HG02610 (cell line): Measurements from ENCODE around the gene AGPS.
"Not testable (repeated sequence)": the region's sequence is repeated elsewhere in the genome, so short reads cannot be mapped to it uniquely, and the experiment has no call there.

Experiments
- ATAC-seq: cut with Tn5 transposase; IDR thresholded peaks from one replicate; pipeline ENCODE4 v1.9.1; 2021; ENCODE audit warnings: mild to moderate bottlenecking, moderate library complexity; ENCODE audit not compliant: unreplicated experiment

Gene AGPS

DNA sequence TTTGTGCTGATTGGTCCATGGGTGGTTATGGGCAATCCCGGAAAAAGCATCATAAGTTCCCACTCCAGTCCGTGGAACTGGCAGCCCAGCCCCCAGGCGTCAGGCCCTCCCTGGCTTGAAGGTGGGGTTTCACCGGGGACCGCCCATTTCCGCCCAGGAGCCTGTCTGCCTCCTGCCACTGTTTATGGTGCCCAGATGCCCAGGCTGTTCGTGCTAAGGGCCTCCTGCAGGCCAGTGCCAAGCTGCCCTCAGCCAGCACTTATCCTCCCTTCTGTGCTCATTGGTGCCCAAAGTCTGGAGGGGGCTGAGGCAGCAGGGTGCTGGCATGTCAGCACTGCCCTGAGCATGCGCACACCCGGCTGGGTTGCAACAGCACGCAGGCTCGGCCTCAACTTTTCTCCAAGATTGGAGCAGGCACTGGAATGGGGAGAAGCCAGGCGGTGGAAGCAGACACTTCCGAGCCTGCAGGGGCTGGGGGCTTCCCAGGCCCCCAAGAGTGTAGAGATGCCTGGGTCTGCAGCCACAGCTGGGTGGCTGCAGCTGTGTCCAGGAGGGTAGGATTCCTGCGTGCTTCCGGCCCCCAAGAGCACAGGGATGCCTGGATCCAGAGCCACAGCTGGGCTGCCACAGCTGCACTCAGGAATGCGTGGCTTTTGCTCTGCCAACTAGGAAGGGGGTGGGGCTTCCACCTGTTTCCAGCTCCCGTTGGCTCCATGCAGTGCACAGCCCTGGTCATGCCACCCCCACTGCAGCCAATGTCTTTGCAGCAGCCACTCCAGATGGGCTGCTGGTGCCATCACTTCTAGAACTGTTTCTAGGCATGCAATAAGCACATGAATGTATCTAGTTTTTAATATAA, 74.0 kb downstream of the AGPS start:
- ATAC-seq, result no peak

DNA sequence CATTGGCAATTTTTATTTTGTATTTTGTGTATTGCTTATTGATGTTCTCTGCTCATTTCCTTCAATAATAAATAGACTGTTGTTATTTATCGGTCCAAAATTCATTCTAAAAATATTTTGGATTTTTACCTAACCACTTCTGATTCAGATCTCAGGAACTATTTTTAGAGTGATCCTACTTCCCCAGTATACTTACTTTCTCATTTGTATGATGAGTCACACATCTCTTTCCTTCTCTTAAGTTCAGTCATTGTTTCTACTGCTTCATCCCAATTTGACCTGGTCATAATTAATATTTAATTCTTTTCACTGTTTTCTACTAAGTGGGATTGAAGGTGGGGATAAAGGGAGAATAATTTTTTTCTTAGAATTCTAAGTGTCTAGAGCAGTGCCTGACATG, 75.1 kb downstream of the AGPS start:
- ATAC-seq, result no peak

DNA sequence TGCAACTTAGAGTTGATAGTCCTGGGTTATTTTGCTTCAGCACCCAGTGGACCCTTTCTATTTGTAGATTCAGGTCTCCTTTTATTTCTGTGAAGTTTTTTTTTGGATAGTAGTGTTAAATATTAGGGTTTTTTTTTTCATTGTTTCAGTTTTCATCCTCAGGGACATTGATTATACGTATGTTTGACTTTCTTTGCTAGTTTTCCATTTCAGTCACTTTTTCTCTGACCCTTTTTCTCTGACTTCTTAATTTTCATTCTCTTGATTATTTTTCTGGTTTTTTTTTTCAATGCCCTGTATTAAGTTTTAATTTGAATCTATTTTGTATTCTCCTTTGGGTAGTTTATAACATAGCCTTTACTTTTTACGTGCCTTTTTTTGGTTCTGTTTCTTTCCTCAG, 79.4 kb downstream of the AGPS start:
- ATAC-seq, result no peak

DNA sequence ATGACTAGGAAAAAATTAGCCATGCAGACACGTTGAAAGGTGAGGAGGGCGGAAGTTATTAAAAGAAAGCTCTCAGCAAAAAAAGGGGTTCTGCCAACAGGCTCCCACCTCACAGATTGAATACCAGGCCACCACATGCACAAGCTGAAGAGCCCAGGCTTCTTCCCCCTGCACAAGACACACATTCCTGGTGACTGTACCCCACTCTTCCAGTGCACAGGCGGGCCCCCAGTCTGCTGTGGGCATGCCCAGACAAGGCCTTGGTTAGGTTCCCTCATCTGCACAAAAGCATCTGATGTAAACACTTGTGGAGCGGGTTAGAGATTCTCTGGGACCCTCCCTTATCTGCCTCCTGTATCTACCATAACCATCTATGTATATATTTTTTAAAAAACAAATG, 81.7 kb downstream of the AGPS start:
- ATAC-seq, result no peak

DNA sequence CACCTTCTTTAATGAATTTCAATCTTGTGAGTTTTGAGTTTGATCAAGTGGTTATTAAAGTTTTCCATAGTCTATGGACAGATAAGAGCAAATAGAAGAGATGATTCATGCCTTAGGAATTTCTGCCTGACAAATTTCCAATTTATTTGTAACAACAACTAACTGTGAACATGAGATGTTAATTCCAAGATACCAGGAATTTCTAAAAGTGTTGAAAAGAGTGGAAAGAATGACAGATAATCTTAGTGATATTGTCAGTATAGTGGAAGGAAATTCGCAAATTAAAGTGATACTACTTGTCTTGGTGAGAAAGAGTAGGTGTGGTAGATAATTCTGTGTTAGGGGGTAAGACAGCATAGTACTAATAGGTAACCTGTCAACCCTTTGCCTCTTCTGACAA, 82.4 kb downstream of the AGPS start:
- ATAC-seq, result no peak

DNA sequence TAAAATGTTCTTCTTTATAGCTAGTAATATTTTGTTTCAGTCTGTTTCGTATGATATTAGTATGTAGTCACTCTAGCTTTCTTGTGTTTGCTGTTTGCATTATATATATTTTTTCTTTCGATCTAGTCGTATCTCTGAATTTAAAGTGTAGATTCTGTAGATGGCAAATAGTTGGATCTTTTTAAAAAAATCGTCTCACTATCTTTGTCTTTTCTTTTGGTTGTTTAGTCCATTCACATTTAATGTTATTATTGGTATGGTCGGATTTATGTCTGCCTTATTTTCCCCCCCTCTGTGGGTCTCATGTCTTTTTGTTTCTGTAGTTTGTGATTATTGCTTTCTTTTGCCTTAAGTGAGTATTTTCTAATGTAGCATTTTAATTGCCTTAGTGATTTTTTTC, 84.3 kb downstream of the AGPS start:
- ATAC-seq, result no peak

DNA sequence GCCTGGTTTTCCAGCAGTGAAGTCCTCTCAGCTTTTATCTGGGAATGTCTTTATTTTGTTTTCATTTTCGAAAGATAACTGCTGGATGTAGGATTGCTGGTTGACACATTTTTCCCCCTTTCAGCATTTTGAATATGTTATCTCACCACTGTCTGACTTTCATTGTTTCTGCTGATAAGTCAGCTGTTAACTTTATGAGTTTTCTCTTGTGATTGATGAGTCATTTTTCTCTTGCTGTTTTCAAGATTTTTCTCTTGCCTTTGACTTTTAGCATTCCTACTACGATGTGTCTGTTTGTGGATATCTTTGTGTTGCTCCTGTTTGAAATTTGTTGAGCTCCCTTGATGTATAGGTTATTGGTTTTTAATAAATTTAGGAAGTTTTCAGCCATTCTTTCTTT, 85.5 kb downstream of the AGPS start:
- ATAC-seq, result no peak

DNA sequence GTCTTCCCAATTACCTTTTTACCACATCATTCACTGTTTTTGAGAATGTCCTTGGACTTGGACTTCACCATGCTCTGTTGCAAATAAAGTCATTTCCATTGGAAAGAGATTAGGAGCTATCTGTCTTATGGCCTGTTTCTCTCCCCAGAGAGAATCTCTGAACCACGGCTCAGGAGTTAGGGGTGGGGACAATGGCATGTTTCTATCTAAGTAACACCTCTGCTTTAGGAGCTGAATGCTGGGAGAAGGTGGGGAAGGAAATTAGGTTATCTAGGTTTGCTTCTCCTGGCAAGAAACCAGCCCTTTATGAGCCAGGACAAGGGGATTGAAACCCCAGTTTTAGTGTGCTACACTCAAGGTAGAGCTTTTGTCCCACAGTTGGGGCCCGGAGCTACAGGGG, 86.3 kb downstream of the AGPS start:
- no peak for ATAC-seq

DNA sequence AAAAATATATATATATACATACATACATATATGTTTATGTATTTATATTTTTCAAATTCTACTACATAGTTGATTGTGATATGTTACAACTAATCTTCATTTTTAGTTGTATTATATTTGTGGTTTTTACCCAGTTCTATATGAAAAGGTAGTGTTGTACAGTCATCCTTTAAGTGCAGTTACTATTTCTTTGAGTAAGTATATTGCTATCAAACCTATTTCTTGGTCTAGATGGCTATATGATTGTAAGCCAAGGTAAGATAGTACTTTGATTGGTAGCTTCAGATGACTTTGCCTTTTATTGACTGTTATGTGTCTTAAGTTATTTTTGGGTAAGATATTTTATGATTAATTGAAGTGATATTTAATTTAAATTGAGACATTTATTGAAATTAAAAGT, 89.6 kb downstream of the AGPS start:
- ATAC-seq, result no peak

DNA sequence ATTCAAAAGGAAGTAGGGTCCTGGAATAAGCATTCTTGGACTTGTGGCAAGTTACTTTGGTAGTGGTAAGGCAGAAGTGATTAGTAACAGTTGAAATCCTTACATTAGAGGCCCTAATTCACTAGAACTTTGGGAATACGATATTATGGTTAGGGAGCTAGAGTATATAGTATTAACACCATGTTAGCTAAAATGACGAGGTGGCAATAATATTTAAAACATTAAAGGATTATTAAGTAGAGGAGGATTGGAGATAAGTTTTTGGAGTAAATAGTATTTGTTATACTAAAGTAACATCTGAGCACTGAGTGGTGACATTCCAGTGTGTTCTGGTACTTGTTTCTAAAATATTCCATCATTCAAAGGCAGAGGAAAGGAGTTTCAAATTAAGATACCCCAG, 91.0 kb downstream of the AGPS start:
- ATAC-seq, result no peak

DNA sequence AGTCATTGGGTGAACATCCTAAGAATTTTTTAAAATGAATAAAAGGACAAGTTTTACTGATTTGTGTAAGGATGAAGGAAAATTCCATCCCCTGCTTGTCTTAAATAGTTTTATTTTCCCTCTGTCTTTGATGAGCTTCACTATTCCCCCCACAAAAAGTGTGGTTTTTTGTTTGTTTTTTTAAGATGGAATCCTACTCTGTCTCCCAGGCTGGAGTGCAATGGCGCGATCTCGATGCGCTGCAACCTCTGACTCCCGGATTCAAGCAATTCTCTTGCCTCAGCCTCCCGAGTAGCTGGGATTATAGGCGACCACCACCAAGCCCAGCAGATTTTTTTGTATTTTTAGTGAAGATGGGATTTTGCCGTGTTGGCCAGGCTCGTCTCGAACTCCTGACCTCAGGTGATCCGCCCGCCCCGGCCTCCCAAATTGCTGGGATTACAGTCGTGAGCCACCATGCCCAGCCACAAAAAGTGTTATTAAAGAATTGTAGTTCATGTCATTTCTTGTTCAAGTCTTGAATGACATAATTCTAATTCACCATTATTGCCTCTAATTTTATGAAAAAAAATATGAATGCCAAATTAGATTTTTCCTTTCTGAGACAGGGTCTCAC, 91.7 kb downstream of the AGPS start:
- ATAC-seq, result no peak

DNA sequence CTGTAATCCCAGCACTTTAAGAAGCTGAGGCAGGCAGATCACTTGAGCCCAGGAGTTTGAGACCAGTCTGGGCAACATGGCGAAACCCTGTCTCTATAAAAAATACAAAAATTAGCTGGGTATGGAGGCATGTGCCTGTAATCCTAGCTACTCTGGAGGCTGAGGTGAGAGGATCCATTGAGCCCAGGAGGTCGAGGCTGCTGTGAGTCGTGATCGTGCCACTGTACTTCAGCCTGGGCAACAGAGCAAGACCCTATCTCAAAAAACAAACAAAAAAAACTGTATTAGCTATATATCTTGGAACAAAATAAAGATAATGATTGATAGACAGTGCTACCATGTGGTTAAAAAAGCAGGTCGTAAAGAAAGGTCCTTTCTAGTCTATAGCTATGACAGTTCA, 93.1 kb downstream of the AGPS start:
- not testable (repeated sequence) for ATAC-seq

DNA sequence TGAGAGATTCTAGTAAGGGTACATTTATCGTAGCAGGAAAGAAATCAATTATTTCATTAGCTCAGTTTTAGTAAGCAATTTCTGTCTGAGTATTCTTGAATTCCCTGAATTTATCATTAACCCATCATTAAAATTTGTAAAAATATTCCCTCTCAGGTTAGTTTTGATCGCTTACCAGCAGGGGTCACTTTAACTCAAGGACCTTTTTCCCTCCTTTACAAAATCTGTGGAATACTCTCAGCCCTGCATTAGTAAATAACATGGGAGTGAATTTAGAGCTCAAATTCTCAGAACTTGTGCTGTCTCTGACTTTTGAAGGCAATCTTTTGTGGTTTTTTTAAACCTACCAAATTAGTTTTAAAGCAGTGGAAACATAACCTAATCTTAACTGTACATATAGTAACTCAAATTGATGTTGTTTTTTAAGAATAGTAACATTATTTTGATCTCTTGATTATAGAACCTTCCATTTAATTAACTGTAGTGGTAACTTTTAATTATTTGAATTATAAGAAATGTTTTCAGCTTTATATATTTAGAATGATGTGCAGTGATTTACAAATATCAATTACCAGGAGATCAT, 97.2 kb downstream of the AGPS start:
- no peak for ATAC-seq

DNA sequence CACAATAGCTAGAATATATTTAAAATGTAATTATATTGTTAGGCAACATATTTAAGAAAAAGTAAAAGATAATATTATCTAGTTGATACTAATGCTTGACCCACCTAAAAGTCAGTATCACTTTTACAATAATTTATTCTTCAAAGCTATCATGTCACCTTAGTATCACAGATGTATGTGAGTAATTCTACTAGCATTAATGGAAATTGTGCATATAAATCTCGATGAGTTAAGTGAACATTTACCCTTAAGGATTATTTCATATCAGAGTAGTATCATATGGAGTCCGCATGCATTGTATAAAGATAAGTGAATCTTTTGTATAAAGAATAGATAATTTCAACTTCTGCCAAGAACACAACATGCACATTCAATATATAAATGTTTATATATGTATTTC, 103.4 kb downstream of the AGPS start:
- ATAC-seq, result no peak

DNA sequence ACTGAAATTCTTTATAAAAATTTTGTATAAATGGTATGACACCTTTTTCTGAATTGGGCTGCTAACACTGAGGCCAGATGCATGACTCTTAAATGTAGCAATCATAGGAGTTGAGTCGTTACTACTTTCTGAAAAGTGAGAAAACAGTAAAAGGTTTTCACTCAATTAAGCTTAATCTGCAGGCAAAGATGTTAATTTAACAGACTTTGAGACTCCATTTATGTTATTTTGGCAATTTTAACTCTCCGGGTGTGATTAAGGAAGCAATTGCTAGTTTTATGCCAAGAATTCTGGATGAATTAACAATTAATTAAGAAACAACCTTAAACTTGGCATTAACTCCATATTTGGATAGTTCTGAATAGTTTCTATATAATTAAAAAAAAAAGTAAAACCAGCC, 104.3 kb downstream of the AGPS start:
- no peak for ATAC-seq

DNA sequence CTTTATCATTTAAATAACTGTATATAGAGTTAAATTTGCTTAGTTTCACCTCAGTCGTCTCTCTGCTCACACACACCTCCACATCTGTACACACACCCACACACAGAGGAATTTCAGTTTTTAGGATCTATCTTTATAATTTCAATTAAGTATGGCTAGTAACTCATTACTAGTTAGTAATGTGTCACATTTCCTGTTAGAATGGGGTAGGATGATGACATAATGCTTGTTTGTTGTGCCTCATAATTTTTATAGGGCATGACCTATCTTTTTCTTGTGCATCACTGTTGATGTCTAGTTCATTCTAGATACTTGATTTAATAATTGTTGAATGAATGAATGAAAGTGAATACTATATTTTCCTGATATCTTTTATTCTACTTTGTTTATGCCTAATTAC, 108.6 kb downstream of the AGPS start:
- ATAC-seq, result no peak

DNA sequence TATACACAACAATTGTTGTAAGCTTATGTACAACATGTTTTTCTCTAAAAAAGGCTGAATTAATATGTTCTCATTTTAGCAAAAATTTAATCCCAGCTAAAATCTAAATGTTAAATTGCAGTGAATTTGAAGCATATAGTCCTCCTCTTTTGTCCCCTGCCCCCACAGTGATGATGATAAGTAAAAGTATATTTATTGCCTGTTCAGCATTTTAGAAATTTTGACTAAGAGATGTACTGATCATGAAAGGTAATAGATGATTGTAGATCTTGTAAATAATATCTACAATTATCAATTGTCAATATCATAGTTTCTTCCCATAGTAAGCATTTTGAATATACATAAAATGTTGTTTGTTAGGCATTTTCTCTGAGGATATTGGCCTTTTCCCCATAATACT, 113.9 kb downstream of the AGPS start:
- ATAC-seq, result no peak

DNA sequence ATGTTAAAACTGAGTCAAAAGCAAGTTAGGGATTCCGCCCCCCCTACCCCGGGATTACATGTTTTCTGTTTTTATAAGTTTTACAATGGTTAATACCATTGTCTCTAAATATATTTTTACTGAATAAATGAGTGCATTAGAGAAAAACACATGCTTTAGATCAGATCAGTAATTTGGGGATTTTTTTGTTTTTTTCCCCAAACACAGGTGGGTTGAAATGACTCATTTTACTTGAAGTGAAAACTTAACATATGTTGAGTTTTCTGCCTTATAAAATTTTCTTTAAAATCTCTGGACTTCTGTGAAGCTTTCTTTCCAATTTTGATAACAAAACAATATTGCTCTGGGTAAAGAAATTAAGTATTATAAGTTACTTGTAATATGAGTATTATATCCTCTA, 114.4 kb downstream of the AGPS start:
- no peak for ATAC-seq

DNA sequence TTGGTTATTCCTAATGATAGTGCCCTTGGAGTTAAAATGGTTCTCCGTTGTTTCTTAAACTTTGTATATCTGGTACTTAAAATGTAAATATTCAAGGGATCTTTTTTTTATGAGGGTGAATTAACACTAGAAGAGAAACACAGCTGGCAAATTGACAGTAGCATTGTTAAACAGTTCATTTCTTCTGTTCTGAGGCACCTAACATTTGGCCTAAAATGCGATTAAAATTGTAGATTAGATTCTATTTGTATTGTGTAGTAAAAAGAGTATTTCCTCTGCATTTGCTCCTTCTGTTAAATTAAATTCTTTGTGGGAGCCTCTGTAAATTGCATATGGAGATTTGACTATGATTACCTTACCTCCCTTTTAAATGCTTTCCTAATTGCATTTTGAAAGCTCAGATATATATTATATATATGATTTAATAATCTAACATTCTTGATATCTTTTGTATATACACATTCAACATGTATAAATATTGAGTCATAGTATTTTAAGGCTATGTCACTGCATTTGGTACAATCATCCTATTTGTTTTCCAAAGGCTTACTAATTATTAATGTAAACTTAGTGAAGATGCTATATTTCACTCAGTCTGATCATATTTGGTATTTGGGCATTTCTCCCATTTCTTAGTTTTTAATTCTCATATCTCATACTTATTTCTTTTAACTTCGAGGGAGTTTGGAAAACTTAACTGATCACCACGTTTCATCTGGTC, 124.4 kb downstream of the AGPS start:
- ATAC-seq, result no peak

DNA sequence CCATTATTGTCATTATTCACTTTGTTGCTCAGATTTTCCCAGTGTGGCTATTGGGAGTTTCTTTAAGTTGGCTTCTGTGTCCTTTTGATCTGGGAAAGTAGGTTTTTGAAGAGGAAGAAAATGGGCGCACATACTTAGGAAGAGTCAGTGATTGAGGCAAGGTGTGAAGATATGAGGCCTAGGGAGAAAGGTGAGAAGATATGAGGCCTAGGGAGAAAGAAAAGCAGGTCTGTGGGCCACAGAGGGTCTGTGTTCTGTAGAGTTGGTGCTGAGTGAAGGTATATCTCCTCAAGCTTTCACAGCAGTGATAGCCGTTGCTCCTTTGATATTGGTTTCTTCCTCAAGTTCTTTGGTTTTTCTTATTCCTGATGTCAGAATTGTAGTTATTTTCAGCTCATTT, 126.2 kb downstream of the AGPS start:
- no peak for ATAC-seq

DNA sequence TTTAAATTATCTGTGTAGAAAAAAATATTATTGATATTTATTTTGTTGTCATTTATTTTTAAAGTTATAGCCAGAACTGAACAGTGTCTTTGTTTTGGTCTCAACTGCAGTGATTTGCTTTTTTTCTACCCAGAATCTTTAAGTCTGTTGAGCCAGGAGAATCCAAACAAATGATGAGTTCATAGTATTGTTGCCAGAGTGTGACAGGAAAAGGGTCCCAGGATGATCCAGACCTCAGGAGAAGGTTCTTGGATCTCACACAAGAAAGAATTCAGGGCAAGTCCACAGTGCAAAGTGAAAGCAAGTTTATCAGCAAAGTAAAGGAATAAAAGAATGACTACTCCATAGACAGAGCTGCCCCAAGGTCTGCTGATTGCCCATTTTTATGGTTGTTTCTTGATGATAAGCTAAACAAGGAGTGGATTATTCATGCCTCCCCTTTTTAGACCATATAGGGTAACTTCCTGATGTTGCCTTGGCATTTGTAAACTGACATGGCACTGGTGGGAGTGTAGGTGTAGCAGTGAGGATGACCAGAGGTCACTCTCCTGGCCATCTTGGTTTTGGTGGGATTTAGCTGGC, 127.1 kb downstream of the AGPS start:
- ATAC-seq, result no peak
